H9 (cell line): ENCODE measurements around the gene FARP1. TPM values are rescaled to one million over a fixed set of nuclear protein-coding genes. Genes with fewer than 3 reads are reported as not detected.

Experiments
- DNase-seq: peaks from one replicate; pipeline ENCODE4 v3.0.0-alpha.2; 2017
- H2AFZ ChIP-seq: one replicate; pipeline ENCODE4 v1.6.1; 2013; ENCODE audit warnings: mild to moderate bottlenecking, low read length, control low read depth, moderate library complexity
- H2AK5ac ChIP-seq: 2 replicates; pipeline ENCODE4 v1.6.1; 2013; ENCODE audit warnings: low read length, control low read depth, mixed read lengths; ENCODE audit not compliant: insufficient read length
- H2BK120ac ChIP-seq: one replicate; pipeline ENCODE4 v1.6.1; 2013; ENCODE audit warnings: low read depth, mild to moderate bottlenecking, low read length, control low read depth, inconsistent platforms; ENCODE audit not compliant: poor library complexity, severe bottlenecking
- H2BK12ac ChIP-seq: 2 replicates; pipeline ENCODE4 v1.6.1; 2013; ENCODE audit warnings: low read length, control low read depth, mixed read lengths, low read depth; ENCODE audit not compliant: insufficient read length
- H2BK15ac ChIP-seq: 2 replicates; pipeline ENCODE4 v1.6.1; 2013; ENCODE audit warnings: low read depth, low read length, control low read depth
- H2BK20ac ChIP-seq: one replicate; pipeline ENCODE4 v1.6.1; 2013; ENCODE audit warnings: low read depth, mild to moderate bottlenecking, low read length, control low read depth, inconsistent platforms; ENCODE audit not compliant: poor library complexity, severe bottlenecking
- H2BK5ac ChIP-seq: 2 replicates; pipeline ENCODE4 v1.6.1; 2013; ENCODE audit warnings: low read length, control low read depth, mixed read lengths; ENCODE audit not compliant: insufficient read length
- H3K14ac ChIP-seq: 2 replicates; pipeline ENCODE4 v1.6.1; 2013; ENCODE audit warnings: low read length, control low read depth; ENCODE audit not compliant: insufficient read depth
- H3K18ac ChIP-seq: 2 replicates; pipeline ENCODE4 v1.6.1; 2013; ENCODE audit warnings: low read depth, mild to moderate bottlenecking, mixed read lengths, low read length, control low read depth; ENCODE audit not compliant: insufficient read length
- H3K23ac ChIP-seq: 2 replicates; pipeline ENCODE4 v1.6.1; 2013; ENCODE audit warnings: low read length, control low read depth, mixed read lengths, low read depth; ENCODE audit not compliant: insufficient read length
- H3K23me2 ChIP-seq: 2 replicates; pipeline ENCODE4 v1.6.1; 2013; ENCODE audit warnings: low read depth, mild to moderate bottlenecking, mixed read lengths, low read length, control low read depth; ENCODE audit not compliant: insufficient read length, poor library complexity, severe bottlenecking
- H3K27ac ChIP-seq: 2 replicates; pipeline ENCODE4 v1.5.1; 2013; ENCODE audit warnings: low read length, control low read depth, mixed read lengths, low read depth; ENCODE audit not compliant: insufficient read length
- H3K27me3 ChIP-seq: 2 replicates; pipeline ENCODE4 v1.6.1; 2013; ENCODE audit warnings: low read length, control low read depth, inconsistent platforms; ENCODE audit not compliant: insufficient read depth
- H3K4ac ChIP-seq: 2 replicates; pipeline ENCODE4 v1.6.1; 2013; ENCODE audit warnings: low read depth, mild to moderate bottlenecking, control low read depth, inconsistent platforms, low read length, moderate library complexity
- H3K4me1 ChIP-seq: 2 replicates; pipeline ENCODE4 v1.6.1; 2013; ENCODE audit warnings: low read length, control low read depth, inconsistent platforms; ENCODE audit not compliant: insufficient read depth
- H3K4me2 ChIP-seq: 2 replicates; pipeline ENCODE4 v1.6.1; 2013; ENCODE audit warnings: low read length, control low read depth, mixed read lengths; ENCODE audit not compliant: insufficient read length, insufficient read depth
- H3K56ac ChIP-seq: 2 replicates; pipeline ENCODE4 v1.6.1; 2013; ENCODE audit warnings: low read depth, mild to moderate bottlenecking, mixed read lengths, low read length, control low read depth; ENCODE audit not compliant: insufficient read length
- H3K79me1 ChIP-seq: 2 replicates; pipeline ENCODE4 v1.6.1; 2013; ENCODE audit warnings: low read depth, mild to moderate bottlenecking, moderate library complexity, low read length, control low read depth, inconsistent platforms; ENCODE audit not compliant: insufficient read depth, poor library complexity, severe bottlenecking
- H3K79me2 ChIP-seq: 2 replicates; pipeline ENCODE4 v1.6.1; 2013; ENCODE audit warnings: low read length, control low read depth, inconsistent platforms; ENCODE audit not compliant: insufficient read depth
- H3K9ac ChIP-seq: 2 replicates; pipeline ENCODE4 v1.6.1; 2013; ENCODE audit warnings: low read length, control low read depth, mixed read lengths; ENCODE audit not compliant: insufficient read length; ENCODE audit errors: extremely low read depth
- H3K9me3 ChIP-seq: one replicate; pipeline ENCODE4 v1.6.1; 2013; ENCODE audit warnings: low read depth, low read length, inconsistent platforms; ENCODE audit not compliant: control insufficient read depth
- H3T11ph ChIP-seq: one replicate; pipeline ENCODE4 v1.6.1; 2013; ENCODE audit warnings: mild to moderate bottlenecking, low read length, control low read depth, inconsistent platforms
- H4K20me1 ChIP-seq: one replicate; pipeline ENCODE4 v1.6.1; 2013; ENCODE audit not compliant: control insufficient read depth, insufficient read length, insufficient read depth
- H4K5ac ChIP-seq: 2 replicates; pipeline ENCODE4 v1.6.1; 2013; ENCODE audit warnings: low read depth, mild to moderate bottlenecking, mixed read lengths, low read length, control low read depth; ENCODE audit not compliant: insufficient read length
- H4K8ac ChIP-seq: replicated peaks from 2 replicates; pipeline ENCODE4 v1.6.1; 2013; ENCODE audit warnings: low read length, control low read depth, mixed read lengths, low read depth; ENCODE audit not compliant: insufficient read length
- H4K91ac ChIP-seq: 2 replicates; pipeline ENCODE4 v1.6.1; 2013; ENCODE audit warnings: low read depth, mild to moderate bottlenecking, moderate library complexity, mixed read lengths, low read length, control low read depth; ENCODE audit not compliant: insufficient read length
- H3K27ac Mint-ChIP-seq, 3 experiments: 2 replicates in 2 of 3; 3 replicates in 1 of 3; pipeline ENCODE4 v1.8.0; 2020 to 2021; ENCODE audit warnings: mixed read lengths in 3 of 3, mild to moderate bottlenecking in 1 of 3, moderate library complexity in 1 of 3
- H3K27me3 Mint-ChIP-seq: 2 replicates; pipeline ENCODE4 v1.8.0; 2021; ENCODE audit warnings: low read depth, mild to moderate bottlenecking, moderate library complexity, mixed read lengths
- H3K36me3 Mint-ChIP-seq, 3 experiments: 2 replicates in 2 of 3; 3 replicates in 1 of 3; pipeline ENCODE4 v1.8.0; 2020 to 2021; ENCODE audit warnings: low read depth in 3 of 3, mixed read lengths in 3 of 3; ENCODE audit not compliant: insufficient read depth in 1 of 3
- H3K4me1 Mint-ChIP-seq, 2 experiments: 2 replicates each; pipeline ENCODE4 v1.8.0; 2020; ENCODE audit warnings: mixed read lengths in 2 of 2
- H3K4me3 Mint-ChIP-seq, 2 experiments: 2 replicates in 1 of 2; 3 replicates in 1 of 2; pipeline ENCODE4 v1.8.0; 2020 to 2021; ENCODE audit warnings: mild to moderate bottlenecking in 2 of 2, mixed read lengths in 2 of 2, moderate library complexity in 1 of 2
- H3K9me3 Mint-ChIP-seq, 2 experiments: 2 replicates in 1 of 2; 3 replicates in 1 of 2; pipeline ENCODE4 v1.8.0; 2020; ENCODE audit warnings: mild to moderate bottlenecking in 2 of 2, mixed read lengths in 2 of 2, moderate library complexity in 1 of 2
- CTCF ChIP-seq: fragments of 200-600 bp; sonication (generic); conservative IDR thresholded peaks from 3 replicates; pipeline ENCODE4 v1.8.0; 2021; ENCODE audit warnings: antibody characterized with exemption, mild to moderate bottlenecking
- WGBS: extraction: QIAGEN DNeasy Blood & Tissue Kit; methylation state at CpG from one replicate; pipeline ENCODE4 v1.1.7; 2013; ENCODE audit warnings: missing lambda C conversion rate, low lambda C conversion rate, mixed read lengths; ENCODE audit not compliant: insufficient read length; ENCODE audit errors: extremely low coverage; 5-methylcytosine and 5-hydroxymethylcytosine counted together
- total RNA-seq: library from RNA; stranded (reverse); gene quantifications from 2 replicates; pipeline ENCODE4 v1.2.1, GENCODE V29; 2021

The FARP1 gene
- total RNA-seq, 1 experiment from 2014 or later = 95.9 TPM

- Histone ChIP-seq H3K14ac (no peak overlapping the region), H3K4ac (no peak overlapping the region), H3K9ac (no peak overlapping the region), H2BK120ac (no peak overlapping the region), H3K27ac (no peak overlapping the region), H2BK12ac (no peak overlapping the region), H2BK15ac (no peak overlapping the region), H2BK5ac (no peak overlapping the region), H3T11ph (no peak overlapping the region), H3K56ac (no peak overlapping the region), H2BK20ac (no peak overlapping the region), H4K5ac (no peak overlapping the region), H3K18ac (no peak overlapping the region), H2AFZ (no peak overlapping the region), H3K23ac (no peak overlapping the region), H3K4me2 (no peak overlapping the region), H4K8ac (no peak overlapping the region), H4K91ac (no peak overlapping the region), H3K23me2 (no peaks in the 10 kb centered on the region), H4K20me1 (no peaks in the 10 kb centered on the region), H3K9me3 (no peaks in the 10 kb centered on the region), H3K4me1 (peaks cover 9% of the 10 kb centered on the region; the same call in 1 of the 2 replicates), H3K79me2 (peaks cover 4% of the 10 kb centered on the region; the same call in 1 of the 2 replicates), H3K79me1 (peaks cover 2% of the 10 kb centered on the region), H2AK5ac (no peak overlapping the region), H3K27me3 (no peaks in the 10 kb centered on the region)
- Mint-ChIP-seq H3K4me3 (no peak overlapping the region), H3K36me3 (peaks cover 0 to 10% (median 8%) of the 10 kb centered on the region in 3 experiments; a peak in 4 of 7 replicates), H3K9me3 (no peaks in the 10 kb centered on the region), H3K27ac (peak overlapping the region in 1 of 3 experiments; percentile 45; a peak in 1 of 7 replicates), H3K4me1 (peaks cover 37 to 40% of the 10 kb centered on the region in 2 experiments), H3K27me3 (no peaks in the 10 kb centered on the region)
- TF ChIP-seq CTCF = no peak
- DNase-seq = no peak
- no CpG with 5 or more reads among the region's 4 CpGs for WGBS
These were observed 99.5 kb downstream of the FARP1 start for GRCh38 chr13:98242403-98242802.
